Keratinocyte (primary cell): Measurements from ENCODE around the gene CDKN3. TPM values are rescaled to one million over a fixed set of nuclear protein-coding genes. Genes with fewer than 3 reads are reported as not detected.

ENCODE experiments used
- DNase-seq: peaks from one replicate; pipeline ENCODE4 v3.0.0-alpha.2; 2011; ENCODE audit warnings: low read depth, missing footprints, low spot score
- FAIRE-seq: peaks from 2 replicates; lab custom pipeline; 2011; peaks lifted over from hg19 to GRCh38; lab: Jason Lieb, UNC
- H2AFZ ChIP-seq: 2 replicates; pipeline ENCODE4 v1.6.0; 2012; ENCODE audit warnings: low read length, control low read depth, inconsistent platforms; ENCODE audit not compliant: control insufficient read depth
- H3K27ac ChIP-seq: 2 replicates; pipeline ENCODE4 v1.5.1; 2011; ENCODE audit warnings: low read length; ENCODE audit not compliant: control insufficient read depth, insufficient read depth
- H3K27me3 ChIP-seq: 3 replicates; pipeline ENCODE4 v1.6.0; 2011; ENCODE audit warnings: low read length; ENCODE audit not compliant: control insufficient read depth, insufficient read depth; ENCODE audit errors: extremely low read depth
- H3K36me3 ChIP-seq, 2 experiments: 2 replicates in 1 of 2; 3 replicates in 1 of 2; pipeline ENCODE4 v1.5.1; 2011; ENCODE audit warnings: low read length in 2 of 2, mild to moderate bottlenecking in 1 of 2; ENCODE audit not compliant: control insufficient read depth in 2 of 2, insufficient read depth in 2 of 2; ENCODE audit errors: extremely low read depth in 1 of 2
- H3K4me1 ChIP-seq: 3 replicates; pipeline ENCODE4 v1.5.1; 2011; ENCODE audit warnings: low read length; ENCODE audit not compliant: control insufficient read depth, insufficient read depth; ENCODE audit errors: extremely low read depth
- H3K4me2 ChIP-seq: 3 replicates; pipeline ENCODE4 v1.6.0; 2011; ENCODE audit warnings: low read depth, low read length; ENCODE audit not compliant: control insufficient read depth, insufficient read depth; ENCODE audit errors: extremely low read depth
- H3K4me3 ChIP-seq, 3 experiments: fragments of 200-600 bp in 1 of 3; sonication (generic) in 1 of 3; 2 replicates in 2 of 3; 3 replicates in 1 of 3; pipeline ENCODE4 v1.5.1; 2011 to 2016; ENCODE audit warnings: low read length in 3 of 3, mild to moderate bottlenecking in 3 of 3, control low read depth in 2 of 3, inconsistent platforms in 1 of 3, low read depth in 1 of 3, mixed read lengths in 1 of 3, mixed run types in 1 of 3, moderate library complexity in 1 of 3; ENCODE audit not compliant: control insufficient read depth in 2 of 3, insufficient read depth in 2 of 3; ENCODE audit errors: extremely low read depth in 1 of 3
- H3K79me2 ChIP-seq: 2 replicates; pipeline ENCODE4 v1.6.0; 2012; ENCODE audit warnings: low read length; ENCODE audit not compliant: control insufficient read depth, insufficient read depth
- H3K9ac ChIP-seq: 3 replicates; pipeline ENCODE4 v1.6.0; 2011; ENCODE audit warnings: low read length; ENCODE audit not compliant: control insufficient read depth, insufficient read depth; ENCODE audit errors: extremely low read depth
- H3K9me1 ChIP-seq: 3 replicates; pipeline ENCODE4 v1.6.0; 2011; ENCODE audit warnings: low read length; ENCODE audit not compliant: control insufficient read depth, insufficient read depth; ENCODE audit errors: extremely low read depth
- H3K9me3 ChIP-seq: 2 replicates; pipeline ENCODE4 v1.5.1; 2012; ENCODE audit warnings: low read depth, low read length; ENCODE audit not compliant: control insufficient read depth
- H4K20me1 ChIP-seq: 3 replicates; pipeline ENCODE4 v1.6.0; 2011; ENCODE audit warnings: low read length; ENCODE audit not compliant: control insufficient read depth, insufficient read depth; ENCODE audit errors: extremely low read depth
- CTCF ChIP-seq, 3 experiments: IDR thresholded peaks in 1 of 3; conservative IDR thresholded peaks in 1 of 3; optimal IDR thresholded peaks in 1 of 3; 2 replicates in 2 of 3; 3 replicates in 1 of 3; pipeline versions ENCODE3 to v1.5.1; 2011; ENCODE audit warnings: low read length in 3 of 3, mild to moderate bottlenecking in 3 of 3, moderate library complexity in 2 of 3, control low read depth in 1 of 3, inconsistent platforms in 1 of 3; ENCODE audit not compliant: insufficient read depth in 2 of 3; ENCODE audit errors: extremely low read depth in 1 of 3
- EZH2 ChIP-seq: IDR thresholded peaks from one replicate; pipeline ENCODE4 v1.6.1; 2012; ENCODE audit warnings: inconsistent platforms, mild to moderate bottlenecking, low read length, moderate library complexity
- dilution Hi-C: fragments of 300-500 bp; cut with MboI; formaldehyde crosslinking; loops from one replicate; pipeline ENCODE4 v1.7.0; 2020; ENCODE audit warnings: low sequenced_read_pairs; ENCODE audit not compliant: extremely low pct_ligation_motif_present
- polyA plus RNA-seq, 5 experiments: library from polyadenylated mRNA; depleted of rRNA in 3 of 5; stranded (reverse) in 3 of 5; stranded (forward) in 1 of 5; unstranded in 1 of 5; fragments of >200 nt; gene quantifications; 1 replicate in 1 of 5; 2 replicates in 3 of 5; 3 replicates in 1 of 5; pipeline versions ENCODE4 v1.2.1 to v1.2.3, GENCODE V29; 2011 to 2012; ENCODE audit warnings: missing spikeins in 2 of 5, low read depth in 1 of 5, low replicate concordance in 1 of 5

CDKN3 gene
- polyA plus RNA-seq, 1 donor (not counting 4 experiments of a cell fraction or from before 2014, with no cell fraction given): 51.6 TPM

DNA sequence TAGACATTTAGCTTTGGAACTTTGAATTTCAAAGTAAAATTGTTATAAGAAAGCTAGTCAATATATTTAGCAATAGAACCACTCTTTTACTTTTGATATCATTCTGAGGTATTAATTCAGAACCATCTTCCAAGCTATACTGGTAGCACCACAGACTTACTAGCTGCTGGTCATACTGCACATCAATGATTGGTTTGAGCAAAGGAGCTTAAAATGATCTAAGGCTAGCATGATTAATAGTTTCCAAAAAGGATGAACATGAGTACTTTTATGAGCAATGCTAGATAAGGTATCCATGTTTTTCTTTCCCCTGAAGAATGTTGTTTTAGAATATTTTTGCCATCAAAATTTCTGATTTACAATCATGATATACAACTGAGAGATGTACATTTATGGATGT lies 27.2 kb downstream of the CDKN3 start:
- TF ChIP-seq EZH2 (no peak), CTCF (optimal IDR thresholded peaks at IDR 0.05 in 1 of 3, IDR thresholded peaks at IDR 0.05 in 1 of 3, conservative IDR thresholded peaks at IDR 0.05 in 1 of 3; ENCODE audit: extremely low read depth in 1 of 3, insufficient read depth in 2 of 3, low read length in 3 of 3) (no peak)
- Histone ChIP-seq H3K4me1 (no peaks in the 10 kb centered on the region), H3K36me3 (peaks cover 1 to 9% of the 10 kb centered on the region in 2 experiments), H2AFZ (no peak overlapping the region), H3K4me3 (no peak overlapping the region), H3K9me1 (no peaks in the 10 kb centered on the region), H3K27me3 (no peaks in the 10 kb centered on the region), H4K20me1 (no peaks in the 10 kb centered on the region), H3K79me2 (no peaks in the 10 kb centered on the region), H3K9me3 (no peaks in the 10 kb centered on the region), H3K9ac (no peak overlapping the region), H3K27ac (no peak overlapping the region), H3K4me2 (no peak overlapping the region)
- FAIRE-seq: no peak
- dilution Hi-C loops: no loop called here
- no peak for DNase-seq

GRCh38 chr14:54424479-54424901 lies 27.7 kb downstream of the CDKN3 start:
- Histone ChIP-seq H3K4me2 (no peak overlapping the region), H3K36me3 (peaks cover 3 to 9% of the 10 kb centered on the region in 2 experiments), H2AFZ (no peak overlapping the region), H3K79me2 (no peaks in the 10 kb centered on the region), H4K20me1 (no peaks in the 10 kb centered on the region), H3K27me3 (no peaks in the 10 kb centered on the region), H3K9me3 (no peaks in the 10 kb centered on the region), H3K9ac (no peak overlapping the region), H3K9me1 (no peaks in the 10 kb centered on the region), H3K4me1 (no peaks in the 10 kb centered on the region), H3K27ac (no peak overlapping the region), H3K4me3 (no peak overlapping the region)
- no peak for FAIRE-seq
- no peak for DNase-seq
- dilution Hi-C loops: no loop called here
- TF ChIP-seq EZH2: no peak
- TF ChIP-seq CTCF (optimal IDR thresholded peaks at IDR 0.05 in 1 of 3, IDR thresholded peaks at IDR 0.05 in 1 of 3, conservative IDR thresholded peaks at IDR 0.05 in 1 of 3; ENCODE audit: extremely low read depth in 1 of 3, insufficient read depth in 2 of 3, low read length in 3 of 3): no peak
